ENCODE measurements around the gene EIF2S3B. TPM values are rescaled to one million over a fixed set of nuclear protein-coding genes. Genes with fewer than 3 reads are reported as not detected.
A peak's percentile ranks its signal among the peaks of the same experiment; 100 is the strongest.

EIF2S3B gene
- total RNA-seq, 1 donor from 2014 or later = 1.8 TPM

- H3K27me3 ChIP-seq = no peaks in the 10 kb centered on the region
- Mint-ChIP-seq H3K27ac (no peak overlapping the region), H3K27me3 (ENCODE audit: insufficient read depth, low read depth) (no peaks in the 10 kb centered on the region), H3K4me3 (no peak overlapping the region), H3K4me1 (peaks cover 6% of the 10 kb centered on the region), H3K36me3 (no peaks in the 10 kb centered on the region), H3K9me3 (peaks cover 2% of the 10 kb centered on the region)
- H3K36me3 ChIP-seq = no peaks in the 10 kb centered on the region
- H3K79me2 ChIP-seq (ENCODE audit: low read depth) = no peaks in the 10 kb centered on the region
- no peaks in the 10 kb centered on the region for H3F3A ChIP-seq (ENCODE audit: low read depth)
- no peaks in the 10 kb centered on the region for H3K4me1 ChIP-seq
- no peak for DNase-seq (ENCODE audit: low spot score)
- no peak for TF ChIP-seq CTCF (IDR thresholded peaks at IDR 0.05)
- TF ChIP-seq EZH2phosphoT487 (IDR thresholded peaks at IDR 0.05) = no peak
- no peak for TF ChIP-seq EZH2 (IDR thresholded peaks at IDR 0.05)
- H3K9ac ChIP-seq = no peak overlapping the region
- no peak overlapping the region for H3K27ac ChIP-seq
- H3K9me3 ChIP-seq (ENCODE audit: low read depth) = no peaks in the 10 kb centered on the region
- H2AFZ ChIP-seq (replicated peaks) = peak overlapping the region; percentile 52
- no peaks in the 10 kb centered on the region for H4K20me1 ChIP-seq (ENCODE audit: low read depth)
- H3K4me3 ChIP-seq = no peak overlapping the region
- H3K4me2 ChIP-seq = no peak overlapping the region
These were observed 52.1 kb downstream of the EIF2S3B start for GRCh38 chr12:10557766-10558165.

Small RNA genes lying within 50 kb of the gene (small RNA-seq; reads per million reads assigned to genes)
- not detected for gene SLC25A39P2

Other genes starting within 250 kb of the EIF2S3B start
- gene KLRD1, start 198.0 kb upstream of the EIF2S3B start, total RNA-seq (ENCODE audit: low replicate concordance) = 0.06 TPM in 2 replicates
- gene KLRK1, start 115.8 kb upstream of the EIF2S3B start, total RNA-seq (ENCODE audit: low replicate concordance) = not detected in 2 replicates
- gene KLRC4, start 96.1 kb upstream of the EIF2S3B start, total RNA-seq (ENCODE audit: low replicate concordance) = not detected in 2 replicates
- gene KLRC3, start 85.3 kb upstream of the EIF2S3B start, total RNA-seq (ENCODE audit: low replicate concordance) = not detected in 2 replicates
- not detected in 2 replicates for gene KLRC2, start 69.9 kb upstream of the EIF2S3B start, total RNA-seq (ENCODE audit: low replicate concordance)
- not detected in 2 replicates for gene KLRC1, start 52.5 kb upstream of the EIF2S3B start, total RNA-seq (ENCODE audit: low replicate concordance)
- gene MAGOHB, start 107.7 kb downstream of the EIF2S3B start, total RNA-seq (ENCODE audit: low replicate concordance) = 37.4 and 53.5 TPM in 2 replicates
- 0.06 and 0.15 TPM in 2 replicates for gene STYK1, start 168.2 kb downstream of the EIF2S3B start, total RNA-seq (ENCODE audit: low replicate concordance)
- 78.9 and 123 TPM in 2 replicates for gene YBX3, start 217.4 kb downstream of the EIF2S3B start, total RNA-seq (ENCODE audit: low replicate concordance)